Heart right ventricle (tissue), 16 donors: ENCODE measurements around the gene INTS2. TPM values are rescaled to one million over a fixed set of nuclear protein-coding genes. Genes with fewer than 3 reads are reported as not detected.

ENCODE experiments used
- ATAC-seq, 8 donors: fragments of 200-7000 bp; cut with Tn5 transposase; one replicate each; pipeline ENCODE4 v1.9.1; 2020; ENCODE audit warnings: mild to moderate bottlenecking in 8 of 8, moderate library complexity in 8 of 8, moderate number of reproducible peaks in 1 of 8
- DNase-seq, 2 donors: peaks; one replicate each; pipeline ENCODE4 v3.0.0-alpha.2; 2020
- H3K27ac ChIP-seq, 10 donors: fragments of 200-600 bp; sonication (generic) in 2 of 10; one replicate each; pipeline versions ENCODE4 v1.5.0 to v1.8.0; 2020 to 2022; ENCODE audit warnings: mild to moderate bottlenecking in 3 of 10
- H3K27me3 ChIP-seq, 7 donors: fragments of 200-600 bp; one replicate each; pipeline ENCODE4 v1.8.0; 2021 to 2022; ENCODE audit warnings: mild to moderate bottlenecking in 2 of 7
- H3K36me3 ChIP-seq, 9 donors: fragments of 200-600 bp; sonication (generic) in 1 of 9; one replicate each; pipeline versions ENCODE4 v1.5.0 to v1.8.0; 2020 to 2022; ENCODE audit warnings: mild to moderate bottlenecking in 2 of 9
- H3K4me1 ChIP-seq, 9 donors: fragments of 200-600 bp; sonication (generic) in 1 of 9; one replicate each; pipeline versions ENCODE4 v1.5.0 to v1.8.0; 2020 to 2022; ENCODE audit warnings: mild to moderate bottlenecking in 4 of 9
- H3K4me3 ChIP-seq, 10 donors: fragments of 200-600 bp; sonication (generic) in 2 of 10; one replicate each; pipeline versions ENCODE4 v1.5.0 to v1.8.0; 2020 to 2022; ENCODE audit warnings: mild to moderate bottlenecking in 7 of 10, moderate library complexity in 2 of 10
- H3K9me3 ChIP-seq, 11 donors: fragments of 200-600 bp in 10 of 11; sonication (generic) in 2 of 11; one replicate each; pipeline versions ENCODE4 v1.5.0 to v1.8.0; 2013 to 2022; ENCODE audit warnings: mild to moderate bottlenecking in 2 of 11, control low read depth in 1 of 11, moderate library complexity in 1 of 11
- CTCF ChIP-seq, 9 donors: fragments of 200-600 bp; sonication (generic) in 2 of 9; IDR thresholded peaks; one replicate each; pipeline versions ENCODE4 v1.5.0 to v1.8.0; 2021 to 2022; ENCODE audit warnings: antibody characterized with exemption in 9 of 9, mild to moderate bottlenecking in 5 of 9, moderate library complexity in 1 of 9
- WGBS, 2 donors: extraction: QIAGEN DNeasy Blood & Tissue Kit; methylation state at CpG; one replicate each; pipeline ENCODE4 v1.1.7; 2013; ENCODE audit warnings: inconsistent platforms in 1 of 2; 5-methylcytosine and 5-hydroxymethylcytosine counted together
- intact Hi-C, 10 donors: fragments of 100-400 bp; cut with DNase I; formaldehyde crosslinking; loops; one replicate each; pipeline versions ENCODE4 v1.11.1 to v1.14.2; 2022
- polyA plus RNA-seq, 2 donors: library from polyadenylated mRNA; stranded (reverse); fragments of 200-250 nt; gene quantifications; one replicate each; pipeline ENCODE4 v1.2.3, GENCODE V29; 2013
- total RNA-seq, 10 donors: library from RNA; stranded (reverse); fragmentation: NEBNext Ultra II Directional in 3 of 10; extraction: Animal tissue kit (Norgen Biotek cat#: 25700) in 3 of 10; gene quantifications; one replicate each; pipeline versions ENCODE4 v1.2.1 to v1.2.4, GENCODE V29; 2021 to 2023
- donor health status: Arrhythmogenic right ventricular cardiomyopathy.
- donor health status: ischemic (EF 13 %, LVEDD 7.1; RV severe dilation, severe dysfunction).
- donor health status: healthy with polysubstance abuse.
- donor health status: DM: no; HTN: yes; CAD: no.
- donor health status: DM: no; HTN: no; CAD: no.
- donor health status: ischemic (EF 25% LVEDD 6.9; RV normal size, moderate dysfunction).
- donor health status: ischemic (EF 25% LVEDD 5.7; RV mildly dilated, moderate dysfunction).
- donor health status: healthy.
- donor health status: DM: yes; HTN: yes; CAD: no.
- donor health status: Ischemic cardiomyopathy.
- donor health status: ischemic (EF 35%, LVEDD 5.7; RV mildly dilated, moderate dysfunction).
- donor health status: nonischemic (EF 11% LVEDD 7.7; RV severe dilation, severe dysfunction).
- donor health status: DM: yes; HTN: yes; CAD: no.
- donor health status: PGD.
- donor health status: ischemic (EF 29% LVEDD 5.4; RV normal size, mild dysfunction).
- donor health status: nonischemic (EF 23%, LVEDD 6.1; RV moderate dilation, normal function).

INTS2 gene
- total and polyA plus RNA-seq, 12 donors: 1.7 to 18.3 (median 11.1) TPM

DNA sequence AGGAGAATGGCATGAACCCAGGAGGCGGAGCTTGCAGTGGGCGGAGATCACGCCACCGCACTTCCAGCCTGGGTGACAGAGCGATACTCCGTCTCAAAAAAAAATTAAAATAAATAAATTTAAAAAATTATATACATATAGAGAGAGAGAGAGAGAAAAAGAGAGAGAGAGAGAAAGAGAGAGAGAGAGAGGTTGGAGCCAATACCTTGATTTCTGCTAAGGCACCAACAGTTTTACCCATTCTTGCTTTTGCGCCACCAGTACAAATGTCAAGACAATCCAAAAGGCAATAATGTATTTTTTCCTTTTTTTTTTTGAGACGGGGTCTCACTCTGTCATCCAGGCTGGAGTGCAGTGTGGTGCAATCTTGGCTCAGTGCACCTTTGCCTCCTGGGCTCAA is 81.7 kb downstream of the INTS2 start:
- no peak overlapping the region for H3K4me3 ChIP-seq
- ATAC-seq (no peak), DNase-seq (no peak)
- intact Hi-C loops: no loop called here
- H3K9me3 ChIP-seq: no peaks in the 10 kb centered on the region
- H3K27me3 ChIP-seq: no peaks in the 10 kb centered on the region
- peaks cover 0 to 4% (median 0%) of the 10 kb centered on the region in 9 donors for H3K36me3 ChIP-seq
- H3K27ac ChIP-seq: no peak overlapping the region
- no peak for TF ChIP-seq CTCF (IDR thresholded peaks at IDR 0.05)
- no peaks in the 10 kb centered on the region for H3K4me1 ChIP-seq
- WGBS, 2 donors: 98 to 99% methylated on average over 8 of the region's 8 CpGs

- ATAC-seq (no peak), DNase-seq (no peak)
- TF ChIP-seq CTCF (IDR thresholded peaks at IDR 0.05): no peak
- no peaks in the 10 kb centered on the region for H3K9me3 ChIP-seq
- no peak overlapping the region for H3K27ac ChIP-seq
- no peaks in the 10 kb centered on the region for H3K4me1 ChIP-seq
- peaks cover 0 to 4% (median 0%) of the 10 kb centered on the region in 9 donors for H3K36me3 ChIP-seq
- 88 to 92% methylated on average over 1 of the region's 1 CpG for WGBS, 2 donors
- no peak overlapping the region for H3K4me3 ChIP-seq
- intact Hi-C loops: no loop called here
- no peaks in the 10 kb centered on the region for H3K27me3 ChIP-seq
Observed at GRCh38 chr17:61843435-61843834, 84.3 kb downstream of the INTS2 start.

GRCh38 chr17:61842899-61843298 is 84.9 kb downstream of the INTS2 start:
- TF ChIP-seq CTCF (IDR thresholded peaks at IDR 0.05): no peak
- DNase-seq (no peak), ATAC-seq (no peak)
- Histone ChIP-seq H3K9me3 (no peaks in the 10 kb centered on the region), H3K27me3 (no peaks in the 10 kb centered on the region), H3K4me3 (no peak overlapping the region), H3K27ac (no peak overlapping the region), H3K4me1 (no peaks in the 10 kb centered on the region), H3K36me3 (peaks cover 0 to 4% (median 0%) of the 10 kb centered on the region in 9 donors)
- WGBS, 2 donors: 95 to 96% methylated on average over 1 of the region's 1 CpG
- intact Hi-C loops: no loop called here

GRCh38 chr17:61839300-61839786 is 88.4 kb downstream of the INTS2 start:
- Histone ChIP-seq H3K4me1 (no peaks in the 10 kb centered on the region), H3K36me3 (no peaks in the 10 kb centered on the region), H3K27ac (no peak overlapping the region), H3K9me3 (no peaks in the 10 kb centered on the region), H3K27me3 (no peaks in the 10 kb centered on the region), H3K4me3 (no peak overlapping the region)
- no peak for ATAC-seq
- TF ChIP-seq CTCF (IDR thresholded peaks at IDR 0.05): no peak
- no peak for DNase-seq
- intact Hi-C loops: loop anchor here in 9 of 10 donors (5.0 to 10.0 kb wide), 6 partner anchors 205 to 1122 kb away; no protein-coding TSS in a partner anchor
- 95 to 98% methylated on average over 1 of the region's 1 CpG for WGBS, 2 donors
